Natural killer cell (primary cell): ENCODE data around the gene SYPL1. TPM values are rescaled to one million over a fixed set of nuclear protein-coding genes. Genes with fewer than 3 reads are reported as not detected.

Experiments
- ATAC-seq, 3 donors: fragments of 150-1000 bp in 2 of 3; fragments of 200-7000 bp in 1 of 3; cut with Tn5 transposase; 1 replicate in 1 of 3; 2 replicates in 2 of 3; pipeline ENCODE4 v1.10.0; 2021; ENCODE audit warnings: mild to moderate bottlenecking in 2 of 3, moderate library complexity in 2 of 3
- DNase-seq, 2 donors: peaks; one replicate each; pipeline versions ENCODE4 v3.0.0 to v3.0.0-alpha.2; 2013 to 2021; ENCODE audit warnings: mixed read lengths in 1 of 2
- H3K27ac ChIP-seq: one replicate; pipeline ENCODE4 v1.5.1; 2013; ENCODE audit warnings: mild to moderate bottlenecking, low read length
- H3K27me3 ChIP-seq: one replicate; pipeline ENCODE4 v1.6.1; 2013; ENCODE audit warnings: low read length; ENCODE audit not compliant: control insufficient read depth, insufficient read depth
- H3K36me3 ChIP-seq: one replicate; pipeline ENCODE4 v1.6.1; 2013; ENCODE audit warnings: low read length; ENCODE audit not compliant: control insufficient read depth, insufficient read depth
- H3K4me1 ChIP-seq: one replicate; pipeline ENCODE4 v1.6.1; 2013; ENCODE audit warnings: low read length; ENCODE audit not compliant: control insufficient read depth, insufficient read depth
- H3K4me3 ChIP-seq: one replicate; pipeline ENCODE4 v1.5.1; 2013; ENCODE audit warnings: low read length
- H3K9me3 ChIP-seq: one replicate; pipeline ENCODE4 v1.6.1; 2013; ENCODE audit warnings: low read length; ENCODE audit not compliant: control insufficient read depth, insufficient read depth
- H3K27ac Mint-ChIP-seq, 2 donors: one replicate each; pipeline ENCODE4 v1.8.0; 2022; ENCODE audit warnings: mild to moderate bottlenecking in 2 of 2, mixed read lengths in 2 of 2, moderate library complexity in 1 of 2
- H3K27me3 Mint-ChIP-seq, 2 donors: one replicate each; pipeline ENCODE4 v1.8.0; 2022; ENCODE audit warnings: low read depth in 2 of 2, mixed read lengths in 2 of 2
- H3K36me3 Mint-ChIP-seq: one replicate; pipeline ENCODE4 v1.8.0; 2022; ENCODE audit warnings: mixed read lengths
- H3K4me1 Mint-ChIP-seq, 2 donors: one replicate each; pipeline ENCODE4 v1.8.0; 2022; ENCODE audit warnings: mixed read lengths in 2 of 2
- H3K4me3 Mint-ChIP-seq: one replicate; pipeline ENCODE4 v1.8.0; 2022; ENCODE audit warnings: mild to moderate bottlenecking, moderate library complexity, mixed read lengths
- H3K9me3 Mint-ChIP-seq, 2 donors: one replicate each; pipeline ENCODE4 v1.8.0; 2022; ENCODE audit warnings: mixed read lengths in 2 of 2
- WGBS: methylation state at CpG from one replicate; pipeline ENCODE4 v1.1.7; 2013; ENCODE audit warnings: missing lambda C conversion rate; ENCODE audit not compliant: insufficient coverage; 5-methylcytosine and 5-hydroxymethylcytosine counted together
- intact Hi-C: fragments of 100-400 bp; cut with micrococcal nuclease; formaldehyde crosslinking; loops from one replicate; pipeline ENCODE4 v1.14.2; 2022
- total RNA-seq, 4 donors: library from RNA; stranded (reverse); fragments of 120-200 nt in 1 of 4; gene quantifications; one replicate each; pipeline versions ENCODE4 v1.2.3 to v1.2.4, GENCODE V29; 2013 to 2022
- TF ChIP-seq, protein P1 (sequence below): fragments of 200-600 bp; IDR thresholded peaks from one replicate; pipeline ENCODE4 v1.8.0; 2022; ENCODE audit warnings: antibody characterized with exemption

The SYPL1 gene
- total RNA-seq, 3 donors from 2014 or later (not counting 1 experiment from before 2014, with no cell fraction given), result 13.1 to 22.2 (median 14.9) TPM

DNA sequence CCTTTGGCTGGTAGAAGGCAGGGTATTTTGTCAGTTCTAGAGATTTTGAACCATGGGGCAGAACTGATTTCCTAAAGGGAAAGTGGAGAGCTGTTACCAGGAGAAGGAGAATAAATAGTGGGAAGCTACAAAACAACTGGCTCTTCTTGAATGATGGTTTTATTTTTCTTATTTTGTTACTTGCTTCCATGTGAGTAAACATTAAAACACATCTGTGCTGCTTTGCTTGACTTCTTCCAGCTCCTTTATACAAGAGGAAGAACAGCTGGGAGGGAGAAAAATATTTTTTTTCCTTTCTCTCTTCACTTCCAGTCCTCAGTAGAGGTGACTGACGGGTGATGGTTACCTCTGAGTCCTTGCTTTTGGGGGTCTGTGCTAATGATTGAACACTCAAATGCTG, 30.0 kb upstream of the SYPL1 start:
- intact Hi-C loops, result no loop called here
- Histone ChIP-seq H3K9me3 (no peaks in the 10 kb centered on the region), H3K27me3 (no peaks in the 10 kb centered on the region), H3K27ac (no peak overlapping the region), H3K4me3 (no peak overlapping the region), H3K4me1 (no peaks in the 10 kb centered on the region), H3K36me3 (no peaks in the 10 kb centered on the region)
- ATAC-seq (no peak), DNase-seq (no peak)
- TF ChIP-seq, protein P1, sequence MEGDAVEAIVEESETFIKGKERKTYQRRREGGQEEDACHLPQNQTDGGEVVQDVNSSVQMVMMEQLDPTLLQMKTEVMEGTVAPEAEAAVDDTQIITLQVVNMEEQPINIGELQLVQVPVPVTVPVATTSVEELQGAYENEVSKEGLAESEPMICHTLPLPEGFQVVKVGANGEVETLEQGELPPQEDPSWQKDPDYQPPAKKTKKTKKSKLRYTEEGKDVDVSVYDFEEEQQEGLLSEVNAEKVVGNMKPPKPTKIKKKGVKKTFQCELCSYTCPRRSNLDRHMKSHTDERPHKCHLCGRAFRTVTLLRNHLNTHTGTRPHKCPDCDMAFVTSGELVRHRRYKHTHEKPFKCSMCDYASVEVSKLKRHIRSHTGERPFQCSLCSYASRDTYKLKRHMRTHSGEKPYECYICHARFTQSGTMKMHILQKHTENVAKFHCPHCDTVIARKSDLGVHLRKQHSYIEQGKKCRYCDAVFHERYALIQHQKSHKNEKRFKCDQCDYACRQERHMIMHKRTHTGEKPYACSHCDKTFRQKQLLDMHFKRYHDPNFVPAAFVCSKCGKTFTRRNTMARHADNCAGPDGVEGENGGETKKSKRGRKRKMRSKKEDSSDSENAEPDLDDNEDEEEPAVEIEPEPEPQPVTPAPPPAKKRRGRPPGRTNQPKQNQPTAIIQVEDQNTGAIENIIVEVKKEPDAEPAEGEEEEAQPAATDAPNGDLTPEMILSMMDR, result no peak
- Mint-ChIP-seq H3K36me3 (no peaks in the 10 kb centered on the region), H3K27ac (no peak overlapping the region), H3K4me1 (no peaks in the 10 kb centered on the region), H3K4me3 (no peak overlapping the region), H3K9me3 (no peaks in the 10 kb centered on the region), H3K27me3 (peaks cover 9 to 10% of the 10 kb centered on the region in 2 donors)
- 100% methylated on average over 1 of the region's 1 CpG for WGBS

DNA sequence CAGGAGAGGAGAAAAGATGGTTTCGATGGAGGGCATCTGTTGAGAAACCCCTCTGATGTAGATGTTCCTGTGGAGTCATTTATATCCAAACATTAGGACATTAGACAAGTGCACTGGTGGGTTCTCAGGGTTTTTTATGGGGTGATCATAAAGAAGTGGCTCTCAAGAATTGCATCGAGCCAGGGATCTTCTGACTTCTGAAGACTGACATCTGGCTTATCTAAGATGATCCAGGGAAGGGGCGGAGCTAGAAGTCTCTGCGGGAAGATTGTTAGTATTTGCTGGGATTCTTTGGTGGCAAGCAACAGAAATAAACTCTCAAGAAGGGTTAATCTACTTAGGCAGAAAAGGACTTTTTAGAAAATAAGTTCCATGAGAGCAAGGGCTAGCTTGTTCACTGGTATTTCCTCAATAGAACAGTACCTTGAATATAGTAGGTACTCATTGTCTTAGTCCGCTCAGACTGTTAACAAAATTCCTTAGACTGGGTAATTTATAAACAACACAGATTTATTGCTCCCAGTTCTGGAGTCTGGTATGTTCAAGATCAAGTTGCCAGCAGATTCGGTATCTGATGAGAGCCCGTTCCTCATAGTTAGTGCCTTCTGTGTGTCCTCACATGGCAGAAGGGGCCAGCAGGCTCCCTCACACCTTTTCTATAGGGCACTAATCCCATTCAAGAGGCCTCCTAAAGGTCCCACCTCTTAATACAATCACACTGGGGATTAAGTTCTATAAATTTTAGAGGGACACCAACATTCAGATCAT, 28.5 kb upstream of the SYPL1 start:
- ATAC-seq, result no peak
- H3K27me3 ChIP-seq, result no peaks in the 10 kb centered on the region
- Mint-ChIP-seq H3K27ac (no peak overlapping the region), H3K4me1 (no peaks in the 10 kb centered on the region), H3K27me3 (peaks cover 9 to 10% of the 10 kb centered on the region in 2 donors), H3K9me3 (no peaks in the 10 kb centered on the region), H3K4me3 (no peak overlapping the region), H3K36me3 (no peaks in the 10 kb centered on the region)
- no peak for DNase-seq
- no peak overlapping the region for H3K27ac ChIP-seq
- TF ChIP-seq, protein P1, result no peak
- WGBS, result 94% methylated on average over 7 of the region's 7 CpGs
- no peaks in the 10 kb centered on the region for H3K36me3 ChIP-seq
- no peak overlapping the region for H3K4me3 ChIP-seq
- H3K9me3 ChIP-seq, result no peaks in the 10 kb centered on the region
- H3K4me1 ChIP-seq, result no peaks in the 10 kb centered on the region
- intact Hi-C loops, result no loop called here

DNA sequence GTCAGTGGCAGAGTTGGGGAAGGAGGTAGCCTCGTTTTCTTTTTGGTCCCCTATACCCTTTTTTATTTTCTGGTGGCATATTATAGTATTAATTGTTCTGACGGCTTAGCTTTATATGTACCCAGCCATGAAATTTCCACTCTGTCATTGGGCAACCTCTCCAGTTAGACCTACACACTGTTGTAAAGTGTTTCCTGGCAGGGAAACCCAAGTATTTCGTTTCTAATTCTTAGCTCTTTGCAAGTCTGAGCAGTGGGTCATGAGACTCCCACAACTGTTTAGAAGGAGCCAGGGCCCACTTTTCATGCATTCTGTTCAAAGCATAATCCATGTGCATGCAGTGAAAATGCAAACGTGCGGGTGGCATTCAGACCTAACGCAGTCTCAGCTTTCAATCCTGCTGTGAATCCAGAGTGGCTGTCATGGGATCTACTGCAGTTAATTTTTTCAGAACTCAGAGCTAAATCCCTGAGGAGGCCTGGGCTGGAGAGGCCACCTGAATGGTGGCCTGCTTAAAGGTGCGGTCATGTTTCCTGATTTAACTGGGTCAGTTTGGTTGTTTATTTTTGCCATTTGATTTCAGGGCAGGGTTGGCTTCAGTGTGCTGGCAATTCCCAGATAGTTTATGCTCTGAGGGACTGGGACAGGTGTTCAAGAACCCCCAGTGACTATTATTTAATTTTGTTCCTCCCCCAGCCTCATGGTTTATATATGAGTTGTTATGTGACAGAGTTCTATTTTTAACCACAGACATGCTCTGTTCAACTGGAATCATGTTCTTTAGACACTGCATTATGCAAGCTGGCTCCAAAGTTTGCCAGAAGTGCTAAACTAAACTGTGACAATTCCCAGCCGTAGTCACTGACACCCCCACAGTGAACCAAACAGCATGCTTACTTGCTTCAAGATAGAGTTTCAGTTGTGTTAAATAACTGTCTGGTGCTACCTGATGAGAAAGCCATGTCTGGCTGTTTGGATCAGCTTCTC, 27.4 kb upstream of the SYPL1 start:
- Mint-ChIP-seq H3K27ac (no peak overlapping the region), H3K4me3 (no peak overlapping the region), H3K36me3 (no peaks in the 10 kb centered on the region), H3K4me1 (no peaks in the 10 kb centered on the region), H3K27me3 (peaks cover 9 to 10% of the 10 kb centered on the region in 2 donors), H3K9me3 (no peaks in the 10 kb centered on the region)
- Histone ChIP-seq H3K4me3 (no peak overlapping the region), H3K4me1 (no peaks in the 10 kb centered on the region), H3K27ac (no peak overlapping the region), H3K36me3 (no peaks in the 10 kb centered on the region), H3K9me3 (no peaks in the 10 kb centered on the region), H3K27me3 (no peaks in the 10 kb centered on the region)
- TF ChIP-seq, protein P1, result no peak
- 82% methylated on average over 8 of the region's 8 CpGs for WGBS
- no peak for ATAC-seq
- intact Hi-C loops, result no loop called here
- no peak for DNase-seq
